ENCODE results near the gene CTNND2.

CTNND2 gene

GRCh38 chr5:11385901-11386293 is 518.3 kb downstream of the CTNND2 start:
- DNase-seq (ENCODE audit: low read depth in 2 of 2): no peak

- no peak for DNase-seq (ENCODE audit: low read depth in 2 of 2)
Observed at GRCh38 chr5:11385251-11385900, 518.9 kb downstream of the CTNND2 start.

GRCh38 chr5:11384441-11385250 is 519.6 kb downstream of the CTNND2 start:
- no peak for DNase-seq (ENCODE audit: low read depth in 2 of 2)

GRCh38 chr5:11383506-11384095 is 520.6 kb downstream of the CTNND2 start:
- DNase-seq (ENCODE audit: low read depth in 2 of 2): no peak

GRCh38 chr5:11378461-11378860 is 525.8 kb downstream of the CTNND2 start:
- no peak for DNase-seq (ENCODE audit: low read depth in 2 of 2)

- no peak for DNase-seq (ENCODE audit: low read depth in 2 of 2)
Observed at GRCh38 chr5:11377896-11378295, 526.4 kb downstream of the CTNND2 start.

- no peak for DNase-seq (ENCODE audit: low read depth in 2 of 2)
Observed at GRCh38 chr5:11372191-11372590, 532.1 kb downstream of the CTNND2 start.

GRCh38 chr5:11371021-11371420 is 533.2 kb downstream of the CTNND2 start:
- no peak for DNase-seq (ENCODE audit: low read depth in 2 of 2)

GRCh38 chr5:11364531-11364930 is 539.7 kb downstream of the CTNND2 start:
- no peak for DNase-seq (ENCODE audit: low read depth in 2 of 2)

GRCh38 chr5:11363631-11364178 is 540.5 kb downstream of the CTNND2 start:
- DNase-seq (ENCODE audit: low read depth in 2 of 2): no peak

- DNase-seq (ENCODE audit: low read depth in 2 of 2): no peak
Observed at GRCh38 chr5:11361768-11362167, 542.5 kb downstream of the CTNND2 start.

- DNase-seq (ENCODE audit: low read depth in 2 of 2): no peak
Observed at GRCh38 chr5:11357928-11358327, 546.3 kb downstream of the CTNND2 start.

GRCh38 chr5:11355491-11355890 is 548.8 kb downstream of the CTNND2 start:
- DNase-seq (ENCODE audit: low read depth in 2 of 2): no peak

GRCh38 chr5:11346336-11346735 is 557.9 kb downstream of the CTNND2 start:
- no peak for DNase-seq (ENCODE audit: low read depth in 2 of 2)

GRCh38 chr5:11335881-11336760 is 568.1 kb downstream of the CTNND2 start:
- DNase-seq (ENCODE audit: low read depth in 2 of 2): no peak

GRCh38 chr5:11334404-11334803 is 569.8 kb downstream of the CTNND2 start:
- DNase-seq (ENCODE audit: low read depth in 2 of 2): no peak

- DNase-seq (ENCODE audit: low read depth in 2 of 2): no peak
Observed at GRCh38 chr5:11329679-11330078, 574.6 kb downstream of the CTNND2 start.

- DNase-seq (ENCODE audit: low read depth in 2 of 2): no peak
Observed at GRCh38 chr5:11324521-11325289, 579.5 kb downstream of the CTNND2 start.

GRCh38 chr5:11323761-11324160 is 580.5 kb downstream of the CTNND2 start:
- DNase-seq (ENCODE audit: low read depth in 2 of 2): no peak

- no peak for DNase-seq (ENCODE audit: low read depth in 2 of 2)
Observed at GRCh38 chr5:11322133-11322532, 582.1 kb downstream of the CTNND2 start.
